Measurements from ENCODE around the gene ARL4D.
"Not testable (repeated sequence)": the region's sequence is repeated elsewhere in the genome, so short reads cannot be mapped to it uniquely, and the experiment has no call there.

Gene ARL4D

GRCh38 chr17:43395165-43395564 is 3.6 kb upstream of the ARL4D start:
- no peak for DNase-seq (ENCODE audit: low read depth)

GRCh38 chr17:43396491-43397060 is 2.2 kb upstream of the ARL4D start:
- DNase-seq (ENCODE audit: low read depth) = no peak

GRCh38 chr17:43399839-43400328 is 1.1 kb downstream of the ARL4D start:
- no peak for DNase-seq (ENCODE audit: low read depth)

- no peak for DNase-seq (ENCODE audit: low read depth)
Measured at GRCh38 chr17:43400943-43401717, 2.3 kb downstream of the ARL4D start.

- no peak for DNase-seq (ENCODE audit: low read depth)
Measured at GRCh38 chr17:43402078-43402477, 3.3 kb downstream of the ARL4D start.

- DNase-seq (ENCODE audit: low read depth) = no peak
Measured at GRCh38 chr17:43402567-43402966, 3.8 kb downstream of the ARL4D start.

- no peak for DNase-seq (ENCODE audit: low read depth)
Measured at GRCh38 chr17:43403846-43404245, 5.1 kb downstream of the ARL4D start.

GRCh38 chr17:43405861-43406260 is 7.1 kb downstream of the ARL4D start:
- DNase-seq (ENCODE audit: low read depth) = no peak

- DNase-seq (ENCODE audit: low read depth) = no peak
Measured at GRCh38 chr17:43406676-43407645, 8.2 kb downstream of the ARL4D start.

- DNase-seq (ENCODE audit: low read depth) = no peak
Measured at GRCh38 chr17:43409131-43409530, 10.3 kb downstream of the ARL4D start.

- DNase-seq (ENCODE audit: low read depth) = no peak
Measured at GRCh38 chr17:43410557-43411368, 12.0 kb downstream of the ARL4D start.

GRCh38 chr17:43411369-43411677 is 12.5 kb downstream of the ARL4D start:
- no peak for DNase-seq (ENCODE audit: low read depth)

- no peak for DNase-seq (ENCODE audit: low read depth)
Measured at GRCh38 chr17:43411749-43412148, 13.0 kb downstream of the ARL4D start.

- DNase-seq (ENCODE audit: low read depth) = no peak
Measured at GRCh38 chr17:43412166-43412565, 13.4 kb downstream of the ARL4D start.

GRCh38 chr17:43416998-43417890 is 18.5 kb downstream of the ARL4D start:
- DNase-seq (ENCODE audit: low read depth) = no peak

- DNase-seq (ENCODE audit: low read depth) = no peak
Measured at GRCh38 chr17:43418441-43419374, 19.9 kb downstream of the ARL4D start.

GRCh38 chr17:43419375-43419882 is 20.6 kb downstream of the ARL4D start:
- DNase-seq (ENCODE audit: low read depth) = not testable (repeated sequence)

GRCh38 chr17:43423777-43424455 is 25.1 kb downstream of the ARL4D start:
- no peak for DNase-seq (ENCODE audit: low read depth)

Data from non-pigmented ciliary epithelial cell (primary cell).